GM19463 (cell line): ENCODE data around the gene PRAC2.

ENCODE experiments used
- ATAC-seq: cut with Tn5 transposase; IDR thresholded peaks from one replicate; pipeline ENCODE4 v1.9.1; 2021; ENCODE audit warnings: mild to moderate bottlenecking, moderate library complexity; ENCODE audit not compliant: unreplicated experiment

PRAC2 gene

DNA sequence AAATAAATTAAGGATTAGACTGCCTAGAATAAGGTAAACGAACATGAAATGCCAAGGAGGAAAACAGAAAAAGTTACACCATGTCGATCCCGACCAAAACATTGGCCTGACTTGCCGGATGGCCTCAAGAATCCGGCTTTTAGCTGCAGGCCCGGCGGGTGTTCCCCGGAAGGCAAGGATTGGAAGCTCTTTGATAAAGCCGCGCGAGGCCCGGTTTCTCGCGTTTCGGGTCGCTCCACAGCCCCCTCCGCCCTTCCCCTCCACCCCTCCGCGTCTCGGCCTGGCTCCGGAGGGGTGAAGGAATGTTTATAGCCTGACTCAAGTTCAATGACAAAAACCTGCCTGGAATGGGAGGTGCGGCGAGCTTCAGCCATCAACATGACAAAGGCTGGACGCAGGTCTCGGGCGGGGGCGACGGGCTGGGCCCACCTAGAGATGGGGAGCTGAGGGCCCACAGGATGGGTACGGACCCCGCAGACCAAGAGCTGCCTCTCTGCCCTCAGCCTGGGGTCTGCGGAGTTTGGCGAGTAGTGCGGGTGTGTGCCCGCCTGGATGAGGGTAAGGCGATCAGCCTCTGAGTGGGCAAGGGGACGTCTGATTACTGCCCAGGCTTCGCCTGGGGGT, 3.2 kb upstream of the PRAC2 start:
- ATAC-seq: no peak

DNA sequence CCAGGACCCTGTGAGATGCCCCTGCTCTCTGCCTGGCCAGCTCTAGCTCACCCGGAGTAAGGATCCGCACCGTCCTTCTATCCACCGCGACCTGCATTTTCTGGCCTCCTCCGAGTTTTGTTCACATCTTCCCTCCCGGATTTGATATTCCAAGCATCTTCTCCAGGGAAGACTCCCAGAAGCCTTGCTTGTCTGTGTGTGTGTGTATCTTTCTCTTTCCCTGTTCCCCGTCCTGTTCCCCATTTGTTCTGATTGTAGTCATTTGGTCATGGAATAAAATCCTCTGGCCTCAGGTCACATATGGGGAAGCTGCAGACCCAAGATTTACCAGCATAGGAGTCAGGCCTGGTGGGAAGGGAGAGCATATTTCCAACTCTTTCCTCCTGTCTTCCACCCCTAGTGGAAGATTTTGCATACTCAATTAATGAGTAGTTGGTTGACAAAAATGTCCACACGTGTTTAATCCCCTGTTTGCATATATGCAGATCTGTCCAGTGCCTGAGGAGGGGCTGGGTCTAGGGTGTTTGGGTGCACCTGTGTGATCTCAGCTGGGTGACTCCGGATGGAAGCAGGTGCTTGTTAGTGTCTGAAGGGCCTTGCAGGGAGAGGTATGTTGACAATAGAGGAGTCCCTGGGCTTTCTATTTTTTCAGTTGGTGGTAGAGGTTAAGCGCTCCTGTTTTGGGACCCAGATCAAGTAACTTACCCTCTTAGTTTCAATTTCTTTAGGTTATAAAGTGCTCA, 2.5 kb upstream of the PRAC2 start:
- ATAC-seq: no peak

DNA sequence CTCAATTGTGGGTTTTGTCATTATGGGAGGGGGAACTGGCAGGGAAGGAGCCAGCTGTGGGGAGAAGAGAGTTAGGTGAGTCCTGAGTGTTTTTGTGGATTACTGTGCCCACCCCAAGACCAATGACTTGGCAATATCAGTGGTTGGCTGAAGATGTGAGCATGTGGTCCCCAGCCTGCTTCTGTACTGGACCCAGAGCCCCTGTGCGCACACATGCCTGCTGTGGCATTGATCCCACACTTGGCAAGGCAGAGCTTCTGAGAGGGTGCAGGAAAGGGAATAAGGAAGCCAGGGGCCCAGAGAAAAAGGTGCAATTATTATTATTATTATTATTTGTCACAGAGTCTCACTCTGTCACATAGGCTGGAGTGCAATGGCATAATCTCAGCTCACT, 2.0 kb upstream of the PRAC2 start:
- ATAC-seq: no peak

DNA sequence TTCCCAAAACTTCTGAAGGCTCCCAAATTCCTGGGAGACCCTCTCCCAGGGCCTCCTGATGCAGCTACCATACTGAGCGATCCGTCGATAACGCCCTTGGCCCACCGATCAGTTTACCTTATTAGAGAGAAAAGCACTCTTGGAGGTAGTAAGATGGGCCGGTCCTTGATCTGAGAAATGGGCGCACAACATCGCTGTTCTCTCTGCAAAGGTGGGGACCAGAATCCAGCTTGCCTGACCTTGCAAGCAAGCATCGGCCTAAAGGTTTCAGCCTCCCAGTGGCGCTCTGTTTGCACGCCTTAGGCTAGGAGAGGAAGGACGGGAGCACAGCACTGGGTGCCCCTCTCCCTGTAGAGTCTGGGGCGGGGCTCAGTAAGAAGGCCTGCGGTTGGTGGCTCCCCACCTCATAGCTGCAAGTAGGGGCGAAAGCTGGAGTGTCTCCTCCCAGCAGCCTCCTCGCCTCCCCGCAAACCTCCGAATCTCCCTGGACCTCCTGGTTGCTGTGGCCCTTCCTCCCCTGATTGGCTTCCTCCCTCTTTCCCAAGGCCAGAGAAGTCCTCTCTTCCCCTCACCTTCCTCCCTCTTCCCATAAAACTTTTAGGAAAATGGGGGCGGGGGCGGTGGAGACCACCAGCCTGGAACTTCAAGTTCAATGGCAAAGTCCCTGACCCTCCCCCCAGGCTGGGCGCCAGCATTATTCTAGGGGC, 631 bp upstream of the PRAC2 start, which contains the start of gene PRAC1:
PRAC1 (minus strand) TSS at position 318 of the 707 bp plus-strand sequence; CDS start at position 192, 126 bp downstream.
- ATAC-seq: no peak

DNA sequence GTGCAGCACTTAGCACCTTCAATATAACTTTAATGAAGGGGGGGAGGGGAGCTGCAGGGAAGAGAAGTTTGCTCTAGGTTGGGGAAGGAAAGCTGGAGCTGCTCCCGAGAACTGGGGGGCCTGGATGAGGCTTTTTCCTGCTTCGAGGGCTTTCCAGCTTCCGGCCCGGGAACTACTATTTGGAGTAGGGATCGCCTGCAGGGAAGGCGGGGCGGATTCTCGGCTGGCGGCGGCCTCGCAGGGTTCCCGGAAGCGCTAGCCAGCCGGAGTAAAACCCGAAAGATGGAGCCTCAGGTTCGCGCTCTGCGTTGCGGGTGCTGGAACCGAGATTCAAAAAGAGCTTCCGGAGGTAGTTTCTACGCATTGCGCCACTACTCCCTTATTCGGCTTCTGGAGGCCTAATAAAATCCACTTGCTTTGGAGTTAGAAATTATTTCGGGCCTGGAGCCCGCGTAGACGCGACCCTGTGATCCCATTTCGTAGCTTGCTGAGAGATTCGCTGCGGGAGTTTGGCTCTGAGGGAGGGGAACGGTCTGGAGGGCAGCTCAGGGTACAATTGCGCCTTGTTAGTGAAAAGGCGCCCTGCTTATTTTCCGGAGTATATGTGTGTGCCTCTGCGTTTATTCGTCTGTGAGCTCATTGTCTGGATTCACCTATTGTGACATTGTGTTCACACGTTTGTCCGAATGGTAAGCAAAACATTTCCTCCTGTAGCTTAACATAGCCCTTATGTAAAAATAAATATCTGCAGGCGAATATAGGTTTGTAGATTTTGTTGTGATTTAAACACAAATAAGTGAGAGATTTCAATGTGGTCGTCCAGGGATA, 652 bp downstream of the PRAC2 start:
- ATAC-seq: no peak

DNA sequence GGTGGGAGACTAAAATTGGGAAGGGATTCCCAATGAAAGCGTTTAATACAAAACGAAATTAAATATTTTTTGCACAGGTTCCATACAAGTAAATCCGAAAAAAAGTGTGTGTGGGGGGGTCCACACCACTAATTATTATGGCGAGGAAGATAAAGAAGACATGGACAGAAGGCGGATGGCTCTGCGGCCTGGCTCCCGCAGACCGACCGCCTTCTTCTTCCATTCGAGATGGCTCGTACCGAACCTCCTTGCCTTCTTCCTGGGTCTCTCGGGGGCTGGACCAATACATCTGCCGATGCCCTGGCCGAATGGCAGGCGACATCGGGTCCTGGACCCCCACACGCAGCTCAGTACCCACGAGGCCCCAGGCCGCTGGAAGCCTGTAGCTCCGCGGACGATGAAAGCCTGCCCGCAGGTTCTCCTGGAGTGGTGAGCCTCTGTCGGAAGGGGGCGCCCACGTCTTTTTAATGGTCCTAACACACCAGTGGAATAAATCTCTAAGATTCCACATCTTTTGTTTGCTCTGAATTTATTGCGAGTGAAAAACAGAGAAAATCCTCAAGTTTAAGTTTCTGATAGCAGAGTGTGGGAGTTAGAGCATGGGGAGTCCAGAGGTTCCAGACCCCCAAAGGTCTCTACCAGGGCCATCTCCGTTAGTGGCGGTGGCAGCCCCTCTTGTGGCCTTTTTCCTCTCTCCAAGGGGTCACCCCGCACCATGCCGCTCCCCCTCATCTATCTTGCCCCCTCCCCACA, 1.4 kb downstream of the PRAC2 start:
- no peak for ATAC-seq

DNA sequence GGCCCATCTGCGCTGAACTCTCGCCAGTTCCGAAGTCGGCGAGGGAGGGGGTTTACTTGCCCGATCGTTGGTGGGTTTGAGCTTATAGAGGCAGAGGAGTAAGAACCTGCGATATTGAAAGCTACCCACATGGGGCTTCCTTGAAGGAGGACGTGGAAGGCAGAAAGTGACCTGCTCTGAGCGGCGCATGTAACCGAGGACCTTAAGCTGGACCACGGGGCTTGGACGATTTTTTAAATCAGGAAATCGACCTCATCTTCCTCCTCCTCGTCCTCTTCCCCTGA, 2.0 kb downstream of the PRAC2 start:
- ATAC-seq: no peak

DNA sequence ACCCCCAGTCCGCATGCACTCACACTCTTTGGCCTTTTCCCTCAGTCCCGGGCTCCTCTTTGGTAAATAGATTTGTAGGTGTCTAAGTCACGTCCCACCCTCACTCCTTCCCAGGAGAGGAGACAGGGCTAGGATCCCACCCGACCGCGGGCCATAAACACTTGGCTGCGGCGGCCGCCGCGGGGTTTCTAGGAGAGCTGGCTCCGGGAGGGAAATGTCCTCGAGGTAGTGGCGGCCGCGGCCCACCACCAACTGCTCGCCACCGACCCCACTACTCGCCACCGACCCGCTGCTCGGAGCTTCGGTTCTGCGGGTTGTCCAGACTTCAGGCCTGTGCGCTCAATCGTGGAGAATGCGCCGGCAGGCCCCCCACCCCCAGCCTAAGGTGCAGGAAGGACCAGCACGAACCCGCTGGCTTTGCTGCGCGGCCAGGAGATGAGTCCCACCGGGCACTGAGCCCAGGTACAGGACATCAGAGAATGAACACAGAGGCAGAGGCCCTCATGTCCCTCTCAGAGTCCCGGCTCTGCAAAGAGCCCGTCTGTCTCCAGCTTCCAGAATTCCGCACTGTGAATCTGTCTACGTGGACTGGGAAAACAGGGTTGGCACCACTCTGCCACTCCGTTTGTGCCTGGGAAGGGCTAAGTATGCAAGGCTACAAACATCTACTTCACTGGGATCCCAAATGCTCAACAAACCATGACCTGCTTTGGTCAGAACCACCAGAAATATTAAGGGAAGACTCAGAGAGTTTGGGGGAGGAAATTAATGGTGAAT, 2.5 kb downstream of the PRAC2 start:
- no peak for ATAC-seq

DNA sequence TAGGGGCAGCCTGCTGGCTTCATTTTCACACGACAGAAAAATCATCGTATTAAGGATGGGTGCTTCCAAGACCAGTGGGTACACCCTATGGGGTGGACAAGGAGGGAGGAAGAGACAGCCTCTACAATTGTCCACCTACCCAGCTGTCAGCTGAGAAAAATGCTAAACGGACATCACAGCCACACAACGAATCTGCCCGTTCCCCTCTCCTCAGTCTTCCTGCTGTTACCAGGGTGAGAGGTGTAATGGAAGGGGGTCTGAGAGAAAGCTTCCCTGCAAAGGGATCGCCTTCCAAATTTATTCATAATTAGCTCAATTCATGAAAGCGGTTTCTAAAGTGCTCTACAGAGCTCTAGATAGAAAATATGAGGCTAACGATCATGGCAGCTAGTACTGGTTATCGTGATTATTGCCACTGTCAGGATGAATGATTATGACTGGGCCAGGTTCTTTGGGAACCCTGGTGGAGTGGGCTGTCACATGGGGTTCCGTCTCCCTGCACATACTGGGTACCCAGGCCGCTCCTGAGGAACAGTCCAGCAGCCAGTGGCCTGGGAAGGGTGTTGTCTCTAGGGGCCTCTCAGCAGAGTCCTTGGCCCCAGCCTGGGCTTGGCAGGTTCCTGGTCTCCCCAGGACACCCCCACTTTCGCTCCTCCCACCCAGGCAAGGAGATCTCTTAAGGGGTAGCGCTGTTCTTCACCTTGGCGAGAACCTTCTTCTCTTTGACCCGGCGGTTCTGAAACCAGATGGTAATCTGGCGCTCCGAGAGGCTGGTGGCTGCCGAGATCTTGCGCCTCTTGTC, 3.3 kb downstream of the PRAC2 start:
- no peak for ATAC-seq

DNA sequence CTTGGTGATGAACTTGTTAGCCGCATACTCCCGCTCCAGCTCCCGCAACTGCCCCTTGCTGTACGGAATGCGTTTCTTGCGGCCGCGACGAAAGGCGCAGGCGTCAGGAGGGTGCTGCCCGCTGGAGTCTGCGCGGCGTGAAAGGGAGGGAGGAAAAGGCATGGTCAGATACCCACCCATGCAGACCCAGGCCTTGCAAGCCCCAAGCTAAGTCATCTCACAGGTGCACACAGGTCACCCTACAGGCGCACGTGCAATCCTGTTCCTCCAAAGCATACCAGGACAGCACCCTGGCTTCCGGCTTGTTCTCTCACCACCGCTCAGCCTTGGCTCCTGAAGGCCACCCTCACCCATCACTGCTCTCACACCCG, 3.9 kb downstream of the PRAC2 start:
- ATAC-seq: no peak

DNA sequence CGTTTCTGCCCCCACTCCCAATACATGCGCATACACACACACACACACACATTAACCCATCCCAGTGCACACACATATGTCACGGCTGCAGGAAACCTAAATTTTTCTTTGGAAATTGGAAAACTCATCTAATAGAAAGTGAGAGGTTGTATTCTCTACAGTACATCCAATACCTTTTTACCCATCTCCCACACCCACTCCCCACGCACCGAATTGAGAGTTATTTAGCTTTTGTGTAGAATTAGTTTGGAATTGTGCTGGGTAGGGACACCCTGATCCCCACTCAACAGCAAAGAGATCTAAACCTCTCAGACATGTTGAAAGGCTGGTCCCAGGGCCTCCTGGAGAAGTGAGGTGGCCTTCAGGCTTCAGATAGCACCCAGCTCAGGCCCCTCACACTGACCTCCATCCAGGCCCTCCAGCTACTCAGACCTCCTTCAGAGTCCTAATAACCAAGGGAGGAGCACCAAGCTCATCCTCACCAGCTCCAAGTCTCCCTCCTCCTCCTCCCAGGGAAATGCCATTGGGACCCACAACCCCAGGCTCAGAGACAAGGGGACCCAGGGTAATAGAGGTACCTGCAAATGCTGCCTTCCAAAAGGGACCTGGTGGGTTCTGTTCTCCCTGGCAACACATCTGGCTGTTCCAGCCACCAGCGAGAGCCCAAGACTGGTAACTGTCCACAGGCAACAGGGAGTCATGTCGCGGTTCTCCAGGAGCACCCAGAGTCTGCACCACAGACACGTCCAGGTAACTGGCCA, 4.6 kb downstream of the PRAC2 start:
- no peak for ATAC-seq

DNA sequence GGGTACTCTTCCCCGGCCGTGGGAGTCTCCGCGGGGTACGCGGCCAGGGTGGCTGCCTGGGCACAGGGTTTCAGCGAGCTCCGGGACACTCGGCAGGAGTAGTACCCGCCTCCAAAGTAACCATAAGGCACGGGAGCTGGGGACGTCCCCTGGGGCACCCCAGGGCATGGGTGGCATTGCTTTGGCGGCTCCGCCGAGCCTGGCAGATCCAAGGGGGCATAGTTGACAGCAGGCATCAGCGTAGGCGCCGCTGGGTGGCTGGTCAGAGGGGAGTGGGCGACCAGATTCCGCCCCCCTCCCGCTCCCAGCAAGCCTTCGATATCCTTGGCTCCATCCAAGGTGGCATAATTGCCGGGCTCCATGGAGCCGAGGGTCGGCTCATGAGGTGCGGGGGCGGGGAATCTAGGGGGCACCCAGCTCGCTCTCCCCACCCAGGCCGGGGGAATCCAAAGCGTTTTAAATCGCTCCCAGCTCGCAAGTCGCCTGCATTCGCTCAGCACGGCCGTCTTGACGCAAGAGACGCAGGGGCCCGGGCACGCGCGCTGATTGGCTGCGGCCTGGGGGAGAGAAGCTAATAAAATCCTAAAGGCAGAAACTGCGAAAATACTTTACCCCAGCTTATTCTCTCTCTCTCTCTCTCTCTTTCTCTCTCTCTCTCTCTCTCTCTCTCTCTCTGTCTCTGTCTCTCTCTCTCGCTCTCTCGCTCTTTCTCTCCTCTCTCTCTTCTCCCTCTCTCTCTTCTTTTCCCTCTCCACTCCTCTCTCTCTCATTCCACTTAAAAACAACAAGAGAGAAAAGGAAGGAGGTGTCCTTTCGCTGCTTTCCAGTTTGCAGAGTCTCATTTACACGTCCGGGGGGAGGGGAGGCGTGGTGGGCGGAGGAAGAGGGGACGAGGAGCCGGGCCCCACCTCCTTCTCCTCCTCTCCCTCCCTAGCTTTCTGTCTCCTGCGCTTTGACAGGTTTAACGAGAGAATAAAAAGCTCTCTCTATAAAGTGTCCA, 5.5 kb downstream of the PRAC2 start, which contains the start of gene HOXB13:
HOXB13 (minus strand) TSS at position 519 of the 1,000 bp plus-strand sequence; CDS start at position 362, 157 bp downstream.
- ATAC-seq: no peak

DNA sequence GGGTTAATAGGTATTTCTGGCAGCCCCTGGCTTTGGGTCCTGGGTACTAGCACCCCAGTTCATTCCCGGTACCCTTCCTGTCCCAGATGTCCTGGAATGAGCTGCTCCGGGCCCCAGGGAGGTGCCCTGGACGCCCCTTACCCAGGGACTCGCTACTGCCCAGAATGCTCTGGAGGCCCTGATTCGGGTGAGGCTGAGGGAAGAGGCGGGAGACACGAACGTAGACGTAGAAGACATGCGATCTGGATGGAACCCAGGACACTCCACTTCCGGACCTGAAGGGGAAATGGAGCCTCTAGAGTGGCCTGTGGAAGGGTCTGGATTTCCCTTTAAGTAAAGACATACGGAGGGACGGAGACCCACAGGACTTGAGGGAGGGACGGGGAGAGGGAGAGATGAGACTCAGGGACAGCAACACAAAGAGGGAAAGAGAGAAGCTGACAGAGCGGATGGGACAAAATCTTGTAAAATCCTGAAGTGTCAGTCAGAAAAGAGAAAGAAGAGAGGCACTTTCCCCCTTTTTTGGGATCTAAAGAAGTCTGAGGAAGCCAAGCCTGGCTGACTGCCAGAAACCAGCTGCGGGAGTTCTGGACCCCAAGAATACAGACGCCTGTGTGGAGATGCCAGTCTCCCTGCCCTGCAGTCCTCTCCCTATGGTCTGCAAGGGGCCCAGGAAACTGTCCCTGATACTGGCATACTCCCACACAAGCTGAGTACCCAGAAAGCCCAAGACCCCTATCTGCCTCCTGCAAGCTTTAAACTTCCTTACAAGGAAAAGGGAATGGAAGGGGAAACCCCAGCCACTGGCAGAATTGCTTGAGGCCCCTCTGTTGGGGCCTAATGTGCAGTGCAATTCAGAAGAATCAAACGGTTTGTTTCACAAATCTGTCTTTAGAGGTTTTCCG, 6.6 kb downstream of the PRAC2 start:
- ATAC-seq: no peak

DNA sequence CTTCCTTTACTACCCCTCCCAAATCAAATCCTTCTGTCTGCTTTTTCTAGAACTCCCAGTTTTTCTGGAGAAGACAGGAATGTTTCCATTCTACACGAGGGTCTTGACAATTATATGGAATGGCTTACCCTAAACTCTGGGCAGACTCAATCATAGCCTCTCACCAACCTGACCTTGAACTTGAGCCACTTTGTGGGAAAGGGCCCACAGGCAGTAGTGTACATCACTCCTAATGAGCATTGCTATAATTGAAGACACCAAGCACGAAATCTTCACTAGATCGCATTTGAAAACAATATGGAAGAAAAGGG, 7.2 kb downstream of the PRAC2 start:
- ATAC-seq: no peak

DNA sequence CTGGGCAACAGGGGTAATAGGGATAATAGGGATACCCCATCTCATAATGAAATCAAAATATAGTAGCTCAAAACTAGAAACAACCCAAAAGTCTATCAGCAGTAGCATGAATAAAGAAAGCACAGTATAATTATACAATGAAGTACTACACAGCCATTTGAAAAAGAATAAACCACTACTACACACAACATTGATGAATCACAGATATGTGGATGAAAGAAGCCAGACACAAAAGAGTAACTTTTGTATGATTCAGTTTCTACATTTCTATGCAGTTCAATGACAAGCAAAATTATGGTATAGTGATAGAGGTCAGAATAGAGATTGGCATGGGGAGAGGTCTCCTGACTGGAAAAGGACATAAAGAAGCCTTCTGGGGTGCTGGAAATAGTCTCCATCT, 8.4 kb downstream of the PRAC2 start:
- no peak for ATAC-seq
